Glutamatergic neuron (in vitro differentiated cells): ENCODE measurements around the gene ISG20. TPM values are rescaled to one million over a fixed set of nuclear protein-coding genes. Genes with fewer than 3 reads are reported as not detected.

Experiments used
- DNase-seq: peaks from one replicate; pipeline ENCODE4 v3.0.0; 2022
- H3K27ac Mint-ChIP-seq: one replicate; pipeline ENCODE4 v1.8.0; 2020; ENCODE audit warnings: mild to moderate bottlenecking, mixed read lengths, inconsistent platforms; ENCODE audit not compliant: unreplicated experiment
- H3K27me3 Mint-ChIP-seq: one replicate; pipeline ENCODE4 v1.8.0; 2020; ENCODE audit warnings: mild to moderate bottlenecking, moderate library complexity, mixed read lengths, inconsistent platforms; ENCODE audit not compliant: unreplicated experiment
- H3K36me3 Mint-ChIP-seq: one replicate; pipeline ENCODE4 v1.8.0; 2020; ENCODE audit warnings: mild to moderate bottlenecking, mixed read lengths, inconsistent platforms; ENCODE audit not compliant: unreplicated experiment
- H3K4me1 Mint-ChIP-seq: one replicate; pipeline ENCODE4 v1.8.0; 2020; ENCODE audit warnings: mild to moderate bottlenecking, low read depth, mixed read lengths, inconsistent platforms; ENCODE audit not compliant: unreplicated experiment
- H3K4me3 Mint-ChIP-seq: one replicate; pipeline ENCODE4 v1.8.0; 2020; ENCODE audit warnings: mild to moderate bottlenecking, mixed read lengths, inconsistent platforms; ENCODE audit not compliant: unreplicated experiment
- H3K9me3 Mint-ChIP-seq: one replicate; pipeline ENCODE4 v1.8.0; 2020; ENCODE audit warnings: mild to moderate bottlenecking, moderate library complexity, mixed read lengths, inconsistent platforms; ENCODE audit not compliant: unreplicated experiment
- CTCF ChIP-seq: fragments of 200-600 bp; sonication (generic); IDR thresholded peaks from one replicate; pipeline ENCODE4 v1.5.0; 2021; ENCODE audit not compliant: partially characterized antibody, unreplicated experiment
- total RNA-seq: library from RNA; stranded (reverse); fragmentation: NEBNext Ultra II Directional; extraction: Animal tissue kit (Norgen Biotek cat#: 25700); gene quantifications from one replicate; pipeline ENCODE4 v1.2.1, GENCODE V29; 2021; ENCODE audit not compliant: unreplicated experiment

The ISG20 gene
- total RNA-seq, 1 donor from 2014 or later, result 1.1 TPM

DNA sequence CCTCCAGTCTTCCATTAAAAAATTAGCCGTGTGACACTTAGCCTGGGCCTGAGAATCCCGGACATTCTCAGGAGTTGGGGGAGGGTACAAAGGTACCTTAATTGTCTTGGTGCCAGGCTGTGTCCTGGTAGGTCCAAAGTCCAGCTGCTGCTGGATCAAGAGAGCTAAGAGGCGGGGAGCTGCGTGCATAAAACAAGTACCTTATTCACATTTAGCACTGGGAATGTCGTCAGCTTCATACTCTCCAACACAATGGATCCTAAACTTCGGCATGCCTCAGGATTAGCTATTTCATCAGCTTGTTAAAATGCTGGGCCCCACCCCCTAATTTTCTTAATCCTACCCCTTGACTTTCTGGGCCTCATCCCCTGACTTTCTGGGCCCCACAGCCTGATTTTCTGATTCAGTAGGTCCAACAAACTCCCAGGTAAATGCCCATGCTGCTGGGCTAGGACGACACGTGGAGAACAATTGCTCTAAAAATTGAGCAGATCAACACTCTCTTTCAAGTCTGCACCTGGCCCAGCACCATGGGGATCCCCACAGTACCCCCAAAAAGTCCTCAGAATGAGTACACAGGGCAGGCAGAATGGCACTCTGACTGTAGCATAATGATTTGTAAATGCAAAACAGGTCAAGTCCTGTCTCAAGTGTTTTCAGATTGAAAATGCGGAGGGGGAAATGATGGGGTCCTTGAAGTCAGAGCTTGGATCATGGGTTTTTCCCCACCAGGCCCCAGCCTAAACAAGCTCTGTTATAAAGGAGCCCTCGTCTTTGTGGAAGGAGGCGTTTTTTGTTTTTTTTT is 23.3 kb upstream of the ISG20 start:
- H3K36me3 Mint-ChIP-seq, result no peaks in the 10 kb centered on the region
- peaks cover 3% of the 10 kb centered on the region for H3K27me3 Mint-ChIP-seq
- H3K27ac Mint-ChIP-seq, result no peak overlapping the region
- no peak for TF ChIP-seq CTCF
- H3K9me3 Mint-ChIP-seq, result peaks cover 4% of the 10 kb centered on the region
- H3K4me1 Mint-ChIP-seq, result peaks cover 5% of the 10 kb centered on the region
- DNase-seq, result no peak
- no peak overlapping the region for H3K4me3 Mint-ChIP-seq

DNA sequence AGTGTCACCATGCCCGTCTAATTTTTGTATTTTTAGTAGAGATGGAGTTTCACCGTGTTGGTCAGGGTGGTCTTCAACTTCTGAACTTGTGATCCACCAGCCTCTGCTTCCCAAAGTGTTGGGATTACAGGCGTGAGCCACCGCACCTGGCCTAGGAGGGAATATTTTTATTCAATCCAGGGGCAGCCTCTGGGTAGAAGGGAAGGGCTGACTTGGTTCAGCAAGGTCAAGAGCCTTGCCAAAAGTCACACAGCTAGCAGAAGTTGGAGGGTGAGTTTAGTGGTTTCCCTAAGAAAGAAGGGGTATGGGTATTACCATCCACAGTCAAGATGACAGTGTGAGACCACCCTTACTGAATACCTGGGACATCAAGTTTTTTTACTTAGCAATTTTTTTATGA is 22.6 kb upstream of the ISG20 start:
- Mint-ChIP-seq H3K9me3 (peaks cover 4% of the 10 kb centered on the region), H3K4me3 (no peak overlapping the region), H3K27ac (no peak overlapping the region), H3K4me1 (peaks cover 5% of the 10 kb centered on the region), H3K27me3 (peaks cover 3% of the 10 kb centered on the region), H3K36me3 (no peaks in the 10 kb centered on the region)
- DNase-seq, result no peak
- no peak for TF ChIP-seq CTCF

DNA sequence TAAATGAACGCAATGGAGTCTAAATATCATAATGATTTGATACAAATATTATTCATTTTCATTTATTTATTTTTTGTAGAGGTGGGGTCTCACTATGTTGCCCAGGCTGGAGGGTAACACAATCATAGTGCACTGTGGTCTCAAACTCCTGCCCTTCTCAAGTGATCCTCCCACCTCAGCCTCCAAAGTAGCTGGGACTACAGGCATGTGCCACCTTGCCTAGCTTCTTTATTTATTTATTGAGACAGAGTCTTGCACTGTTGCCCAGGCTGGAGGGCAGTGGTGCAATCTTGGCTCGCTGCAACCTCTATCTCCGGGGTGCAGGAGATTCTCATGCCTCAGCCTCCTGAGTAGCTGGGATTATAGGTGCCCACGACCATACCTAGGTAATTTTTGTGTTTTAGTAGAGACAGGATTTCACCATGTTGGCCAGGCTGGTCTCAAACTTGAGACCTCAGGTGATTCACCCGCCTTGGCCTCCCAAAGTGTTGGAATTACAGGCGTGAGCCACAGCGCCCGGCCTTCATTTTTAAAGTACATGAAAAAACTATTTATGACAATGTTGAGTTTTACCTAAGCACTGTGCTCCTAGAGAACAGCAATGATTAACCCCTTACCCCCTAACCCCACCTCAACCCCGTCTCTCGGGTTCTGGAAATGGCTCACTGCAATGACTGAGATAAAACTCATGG is 21.6 kb upstream of the ISG20 start:
- no peak overlapping the region for H3K4me3 Mint-ChIP-seq
- peaks cover 4% of the 10 kb centered on the region for H3K9me3 Mint-ChIP-seq
- peaks cover 9% of the 10 kb centered on the region for H3K4me1 Mint-ChIP-seq
- no peaks in the 10 kb centered on the region for H3K27me3 Mint-ChIP-seq
- DNase-seq, result no peak
- no peaks in the 10 kb centered on the region for H3K36me3 Mint-ChIP-seq
- TF ChIP-seq CTCF, result no peak
- H3K27ac Mint-ChIP-seq, result no peak overlapping the region

- no peak overlapping the region for H3K4me3 Mint-ChIP-seq
- no peaks in the 10 kb centered on the region for H3K36me3 Mint-ChIP-seq
- DNase-seq, result no peak
- no peak for TF ChIP-seq CTCF
- no peaks in the 10 kb centered on the region for H3K27me3 Mint-ChIP-seq
- H3K27ac Mint-ChIP-seq, result no peak overlapping the region
- H3K4me1 Mint-ChIP-seq, result peaks cover 16% of the 10 kb centered on the region
- peaks cover 4% of the 10 kb centered on the region for H3K9me3 Mint-ChIP-seq
These were observed 21.0 kb upstream of the ISG20 start for GRCh38 chr15:88617790-88618189.

GRCh38 chr15:88618686-88619085 is 20.1 kb upstream of the ISG20 start:
- Mint-ChIP-seq H3K27ac (no peak overlapping the region), H3K27me3 (no peaks in the 10 kb centered on the region), H3K36me3 (no peaks in the 10 kb centered on the region), H3K4me3 (no peak overlapping the region), H3K4me1 (peaks cover 16% of the 10 kb centered on the region), H3K9me3 (no peaks in the 10 kb centered on the region)
- no peak for DNase-seq
- no peak for TF ChIP-seq CTCF
